WTC11 (cell line): ENCODE measurements around the gene POC1A.

Experiments used
- JUN ChIP-seq: sonication (generic); formaldehyde crosslinking; IDR thresholded peaks from 2 replicates; pipeline ENCODE4 v1.8.0; 2023; ENCODE audit warnings: mild to moderate bottlenecking, missing genetic modification reagents
- ZNF263 ChIP-seq: sonication (generic); formaldehyde crosslinking; IDR thresholded peaks from 2 replicates; pipeline ENCODE4 v1.8.1; 2022; ENCODE audit warnings: low read depth, mild to moderate bottlenecking, moderate library complexity, missing genetic modification reagents
- TF ChIP-seq, protein P1 (sequence below): fragments of 200-600 bp; IDR thresholded peaks from 2 replicates; pipeline ENCODE4 v1.8.0; 2022; ENCODE audit warnings: antibody characterized with exemption
- TF ChIP-seq, protein P2 (sequence below): sonication (generic); formaldehyde crosslinking; IDR thresholded peaks from 2 replicates; pipeline ENCODE4 v1.8.0; 2022; ENCODE audit warnings: mild to moderate bottlenecking, missing genetic modification reagents
- TF ChIP-seq, protein P3 (sequence below): sonication (generic); formaldehyde crosslinking; IDR thresholded peaks from 2 replicates; pipeline ENCODE4 v1.8.0; 2022; ENCODE audit warnings: mild to moderate bottlenecking, missing genetic modification reagents
- TF ChIP-seq, protein P4 (sequence below): sonication (generic); formaldehyde crosslinking; IDR thresholded peaks from 2 replicates; pipeline ENCODE4 v1.8.1; 2022; ENCODE audit warnings: low read depth, mild to moderate bottlenecking, moderate library complexity, missing genetic modification reagents, borderline replicate concordance

DNA sequence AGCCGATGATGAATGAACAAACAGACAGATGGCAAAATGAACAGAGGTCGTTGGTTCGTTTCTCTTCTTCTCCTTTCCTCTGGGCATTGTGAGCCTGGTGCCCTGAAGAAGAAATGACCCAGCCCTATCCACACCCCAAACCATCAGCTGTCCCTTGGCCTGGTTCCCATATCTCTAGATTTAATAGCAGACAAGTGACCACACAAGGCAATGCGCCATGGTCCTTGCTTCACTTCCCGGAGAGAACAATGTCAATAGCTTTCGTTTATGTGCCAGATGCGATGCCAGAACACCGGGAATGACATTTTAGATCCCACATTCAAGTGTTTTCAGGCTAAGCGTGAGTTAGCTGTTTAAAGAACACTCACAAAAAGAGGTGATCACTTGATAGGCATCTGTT is 17.7 kb downstream of the POC1A start:
- TF ChIP-seq, protein P1, sequence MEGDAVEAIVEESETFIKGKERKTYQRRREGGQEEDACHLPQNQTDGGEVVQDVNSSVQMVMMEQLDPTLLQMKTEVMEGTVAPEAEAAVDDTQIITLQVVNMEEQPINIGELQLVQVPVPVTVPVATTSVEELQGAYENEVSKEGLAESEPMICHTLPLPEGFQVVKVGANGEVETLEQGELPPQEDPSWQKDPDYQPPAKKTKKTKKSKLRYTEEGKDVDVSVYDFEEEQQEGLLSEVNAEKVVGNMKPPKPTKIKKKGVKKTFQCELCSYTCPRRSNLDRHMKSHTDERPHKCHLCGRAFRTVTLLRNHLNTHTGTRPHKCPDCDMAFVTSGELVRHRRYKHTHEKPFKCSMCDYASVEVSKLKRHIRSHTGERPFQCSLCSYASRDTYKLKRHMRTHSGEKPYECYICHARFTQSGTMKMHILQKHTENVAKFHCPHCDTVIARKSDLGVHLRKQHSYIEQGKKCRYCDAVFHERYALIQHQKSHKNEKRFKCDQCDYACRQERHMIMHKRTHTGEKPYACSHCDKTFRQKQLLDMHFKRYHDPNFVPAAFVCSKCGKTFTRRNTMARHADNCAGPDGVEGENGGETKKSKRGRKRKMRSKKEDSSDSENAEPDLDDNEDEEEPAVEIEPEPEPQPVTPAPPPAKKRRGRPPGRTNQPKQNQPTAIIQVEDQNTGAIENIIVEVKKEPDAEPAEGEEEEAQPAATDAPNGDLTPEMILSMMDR, result no peak
- no peak for TF ChIP-seq ZNF263
- TF ChIP-seq, protein P2, sequence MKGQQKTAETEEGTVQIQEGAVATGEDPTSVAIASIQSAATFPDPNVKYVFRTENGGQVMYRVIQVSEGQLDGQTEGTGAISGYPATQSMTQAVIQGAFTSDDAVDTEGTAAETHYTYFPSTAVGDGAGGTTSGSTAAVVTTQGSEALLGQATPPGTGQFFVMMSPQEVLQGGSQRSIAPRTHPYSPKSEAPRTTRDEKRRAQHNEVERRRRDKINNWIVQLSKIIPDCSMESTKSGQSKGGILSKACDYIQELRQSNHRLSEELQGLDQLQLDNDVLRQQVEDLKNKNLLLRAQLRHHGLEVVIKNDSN (CRISPR knock-in tag), result no peak
- TF ChIP-seq JUN (CRISPR knock-in tag), result no peak
- TF ChIP-seq, protein P3, sequence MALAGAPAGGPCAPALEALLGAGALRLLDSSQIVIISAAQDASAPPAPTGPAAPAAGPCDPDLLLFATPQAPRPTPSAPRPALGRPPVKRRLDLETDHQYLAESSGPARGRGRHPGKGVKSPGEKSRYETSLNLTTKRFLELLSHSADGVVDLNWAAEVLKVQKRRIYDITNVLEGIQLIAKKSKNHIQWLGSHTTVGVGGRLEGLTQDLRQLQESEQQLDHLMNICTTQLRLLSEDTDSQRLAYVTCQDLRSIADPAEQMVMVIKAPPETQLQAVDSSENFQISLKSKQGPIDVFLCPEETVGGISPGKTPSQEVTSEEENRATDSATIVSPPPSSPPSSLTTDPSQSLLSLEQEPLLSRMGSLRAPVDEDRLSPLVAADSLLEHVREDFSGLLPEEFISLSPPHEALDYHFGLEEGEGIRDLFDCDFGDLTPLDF (CRISPR knock-in tag), result no peak
- TF ChIP-seq, protein P4, sequence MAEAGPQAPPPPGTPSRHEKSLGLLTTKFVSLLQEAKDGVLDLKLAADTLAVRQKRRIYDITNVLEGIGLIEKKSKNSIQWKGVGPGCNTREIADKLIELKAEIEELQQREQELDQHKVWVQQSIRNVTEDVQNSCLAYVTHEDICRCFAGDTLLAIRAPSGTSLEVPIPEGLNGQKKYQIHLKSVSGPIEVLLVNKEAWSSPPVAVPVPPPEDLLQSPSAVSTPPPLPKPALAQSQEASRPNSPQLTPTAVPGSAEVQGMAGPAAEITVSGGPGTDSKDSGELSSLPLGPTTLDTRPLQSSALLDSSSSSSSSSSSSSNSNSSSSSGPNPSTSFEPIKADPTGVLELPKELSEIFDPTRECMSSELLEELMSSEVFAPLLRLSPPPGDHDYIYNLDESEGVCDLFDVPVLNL (CRISPR knock-in tag), result no peak
